Measurements from ENCODE around the gene NKAIN1. TPM values are rescaled to one million over a fixed set of nuclear protein-coding genes. Genes with fewer than 3 reads are reported as not detected.
"Not testable (repeated sequence)": the region's sequence is repeated elsewhere in the genome, so short reads cannot be mapped to it uniquely, and the experiment has no call there.

The NKAIN1 gene
- total RNA-seq, 4 donors from 2014 or later: not detected

DNA sequence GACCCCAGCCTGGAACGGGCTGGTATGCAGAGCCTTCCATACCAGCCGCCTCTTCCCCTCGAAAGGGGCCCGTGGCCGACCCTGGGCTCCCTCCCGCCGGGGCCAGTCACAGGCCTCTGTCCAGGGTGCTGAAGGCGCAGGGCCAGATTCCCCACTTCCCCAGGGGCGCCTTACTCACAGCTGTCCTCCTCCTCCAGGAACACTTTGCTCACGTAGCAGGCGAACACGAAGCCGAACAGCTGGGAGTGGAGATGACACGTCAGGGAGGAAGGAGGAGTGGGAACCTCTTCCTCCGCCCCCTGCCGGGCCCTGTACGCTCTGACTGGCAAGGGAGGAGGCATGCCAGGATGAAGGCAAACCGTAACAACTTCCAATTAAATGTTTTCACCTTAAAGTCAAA, 57.3 kb downstream of the NKAIN1 start:
- Histone ChIP-seq H3K27ac (no peak overlapping the region), H3K9me3 (no peaks in the 10 kb centered on the region), H3K4me1 (peaks cover 7 to 14% of the 10 kb centered on the region in 2 donors), H3K36me3 (no peaks in the 10 kb centered on the region), H3K27me3 (no peaks in the 10 kb centered on the region), H3K4me3 (replicated peaks in 1 of 3) (peak overlapping the region in 1 of 3 donors; percentile 2)
- intact Hi-C loops (cut with DNase I): loop anchor here (5.0 to 10.0 kb wide), 2 partner anchors 240 to 362 kb away; no protein-coding TSS in a partner anchor
- TF ChIP-seq POLR2A (IDR thresholded peaks at IDR 0.05) (no peak), CTCF (IDR thresholded peaks at IDR 0.05) (peak in 1 of 6 experiments; percentile 4)
- peak; percentile 76 to 80 for DNase-seq
- WGBS, 2 donors: 0 to 11% methylated on average over 4 to 16 of the region's 18 CpGs

GRCh38 chr1:31181515-31182343, 58.0 kb downstream of the NKAIN1 start:
- TF ChIP-seq CTCF (IDR thresholded peaks at IDR 0.05): peak; percentile 44 to 88 (median 53)
- no peak for TF ChIP-seq POLR2A (IDR thresholded peaks at IDR 0.05)
- whole genome bisulfite sequencing, 2 donors: 12 to 16% methylated on average over 33 to 49 of the region's 52 CpGs
- Histone ChIP-seq H3K27ac (no peak overlapping the region), H3K36me3 (no peaks in the 10 kb centered on the region), H3K9me3 (no peaks in the 10 kb centered on the region), H3K4me1 (peaks cover 7 to 14% of the 10 kb centered on the region in 2 donors), H3K27me3 (no peaks in the 10 kb centered on the region), H3K4me3 (replicated peaks in 1 of 3) (peak overlapping the region in 1 of 3 donors; percentile 2)
- peak; percentile 45 to 53 for DNase-seq
- intact Hi-C loops (cut with DNase I): loop anchor here (5.0 to 10.0 kb wide), 2 partner anchors 241 to 363 kb away; no protein-coding TSS in a partner anchor

GRCh38 chr1:31180338-31180737, 59.3 kb downstream of the NKAIN1 start:
- H3K4me1 ChIP-seq: peaks cover 7 to 14% of the 10 kb centered on the region in 2 donors
- H3K9me3 ChIP-seq: no peaks in the 10 kb centered on the region
- no peak for TF ChIP-seq POLR2A (IDR thresholded peaks at IDR 0.05)
- TF ChIP-seq CTCF (IDR thresholded peaks at IDR 0.05): no peak
- H3K27me3 ChIP-seq: no peaks in the 10 kb centered on the region
- 62 to 71% methylated on average over 5 to 6 of the region's 6 CpGs for WGBS, 2 donors
- no peak overlapping the region for H3K27ac ChIP-seq
- intact Hi-C loops (cut with DNase I): loop anchor here (5.0 to 10.0 kb wide), 2 partner anchors 242 to 364 kb away; no protein-coding TSS in a partner anchor
- H3K36me3 ChIP-seq: no peaks in the 10 kb centered on the region
- H3K4me3 ChIP-seq (replicated peaks in 1 of 3): no peak overlapping the region
- no peak for DNase-seq

- intact Hi-C loops (cut with DNase I); H3K9me3 ChIP-seq; H3K27me3 ChIP-seq; H3K27ac ChIP-seq; DNase-seq; H3K36me3 ChIP-seq; H3K4me1 ChIP-seq; H3K4me3 ChIP-seq (replicated peaks in 1 of 3): not testable (repeated sequence)
- 96 to 100% methylated on average over 7 to 19 of the region's 33 CpGs for WGBS, 2 donors
Observed at GRCh38 chr1:31176291-31176690, 63.4 kb downstream of the NKAIN1 start.

DNA sequence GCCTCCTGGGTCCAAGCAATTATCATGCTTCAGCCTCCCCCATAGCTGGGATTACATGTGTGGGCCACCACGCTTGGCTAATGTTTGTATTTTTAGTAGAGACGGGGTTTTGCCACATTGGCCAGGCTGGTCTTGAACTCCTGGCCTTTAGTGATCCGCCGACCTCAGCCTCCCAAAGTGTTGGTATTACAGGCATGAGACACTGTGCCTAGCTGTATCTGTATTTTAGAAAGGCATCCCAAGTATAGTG, 69.3 kb downstream of the NKAIN1 start:
- WGBS, 2 donors: 93 to 95% methylated on average over 4 of the region's 4 CpGs
- H3K27ac ChIP-seq: peak overlapping the region; percentile 11 to 76 (median 70)
- no peak for TF ChIP-seq POLR2A (IDR thresholded peaks at IDR 0.05)
- no peak for TF ChIP-seq CTCF (IDR thresholded peaks at IDR 0.05)
- intact Hi-C loops (cut with DNase I): no loop called here
- H3K4me3 ChIP-seq (replicated peaks in 1 of 3): no peak overlapping the region
- H3K27me3 ChIP-seq: no peaks in the 10 kb centered on the region
- no peaks in the 10 kb centered on the region for H3K9me3 ChIP-seq
- no peaks in the 10 kb centered on the region for H3K36me3 ChIP-seq
- peaks cover 0 to 12% of the 10 kb centered on the region in 2 donors for H3K4me1 ChIP-seq
- no peak for DNase-seq
